WTC11 (cell line): ENCODE data around the gene SNX20. TPM values are rescaled to one million over a fixed set of nuclear protein-coding genes. Genes with fewer than 3 reads are reported as not detected.

ENCODE experiments used
- ATAC-seq: fragments of 200-7000 bp; cut with Tn5 transposase; 2 replicates; pipeline ENCODE4 v1.10.0; 2021; ENCODE audit warnings: mild to moderate bottlenecking, moderate library complexity
- CTCF ChIA-PET: fragments of 300-600 bp; sonication (Branson Sonifier 250); formaldehyde crosslinking; loops from one replicate; lab custom pipeline; 2021; ENCODE audit warnings: antibody characterized with exemption; lab: Charles Lee
- POLR2A ChIA-PET: fragments of 350-600 bp; sonication (Branson Sonifier 250); formaldehyde crosslinking; loops from one replicate; lab custom pipeline; 2021; ENCODE audit warnings: antibody characterized with exemption; lab: Charles Lee
- DNase-seq: peaks from one replicate; pipeline ENCODE4 v3.0.0; 2021; ENCODE audit warnings: low spot score
- H3K27ac Mint-ChIP-seq: 2 replicates; pipeline ENCODE4 v1.8.0; 2021; ENCODE audit warnings: mixed read lengths
- H3K27me3 Mint-ChIP-seq: 2 replicates; pipeline ENCODE4 v1.8.0; 2021; ENCODE audit warnings: low read depth, mild to moderate bottlenecking, moderate library complexity, mixed read lengths
- H3K36me3 Mint-ChIP-seq: 2 replicates; pipeline ENCODE4 v1.8.0; 2021; ENCODE audit warnings: mixed read lengths
- H3K4me1 Mint-ChIP-seq: 2 replicates; pipeline ENCODE4 v1.8.0; 2022; ENCODE audit warnings: mixed read lengths
- H3K4me3 Mint-ChIP-seq: 2 replicates; pipeline ENCODE4 v1.8.0; 2021; ENCODE audit warnings: mild to moderate bottlenecking, moderate library complexity, mixed read lengths
- H3K9me3 Mint-ChIP-seq: 2 replicates; pipeline ENCODE4 v1.8.0; 2021; ENCODE audit warnings: mixed read lengths
- CBFB ChIP-seq: sonication (generic); formaldehyde crosslinking; IDR thresholded peaks from 2 replicates; pipeline ENCODE4 v1.8.1; 2022; ENCODE audit warnings: mild to moderate bottlenecking, low read depth, missing genetic modification reagents
- ESRRA ChIP-seq: sonication (generic); formaldehyde crosslinking; IDR thresholded peaks from 2 replicates; pipeline ENCODE4 v1.8.1; 2022; ENCODE audit warnings: mild to moderate bottlenecking, missing genetic modification reagents, borderline replicate concordance
- FOXP4 ChIP-seq: sonication (generic); formaldehyde crosslinking; IDR thresholded peaks from 2 replicates; pipeline ENCODE4 v1.8.0; 2022; ENCODE audit warnings: mild to moderate bottlenecking, missing genetic modification reagents
- GRHL2 ChIP-seq: fragments of 250-450 bp; sonication (Bioruptor Pico); IDR thresholded peaks from 2 replicates; pipeline ENCODE4 v1.8.0; 2022; ENCODE audit warnings: mild to moderate bottlenecking, moderate library complexity; ENCODE audit not compliant: insufficient replicate concordance, severe bottlenecking
- MAX ChIP-seq: sonication (generic); formaldehyde crosslinking; IDR thresholded peaks from 2 replicates; pipeline ENCODE4 v1.8.0; 2022; ENCODE audit warnings: mild to moderate bottlenecking, missing genetic modification reagents
- NR1H2 ChIP-seq: sonication (generic); formaldehyde crosslinking; IDR thresholded peaks from 2 replicates; pipeline ENCODE4 v1.9.0; 2021; ENCODE audit warnings: mild to moderate bottlenecking, moderate library complexity, missing genetic modification reagents
- RORB ChIP-seq: fragments of 250-450 bp; sonication (Bioruptor Pico); IDR thresholded peaks from 2 replicates; pipeline ENCODE4 v1.9.0; 2021; ENCODE audit warnings: mild to moderate bottlenecking
- SMAD3 ChIP-seq: sonication (generic); formaldehyde crosslinking; IDR thresholded peaks from 2 replicates; pipeline ENCODE4 v1.8.0; 2022; ENCODE audit warnings: missing genetic modification reagents, mild to moderate bottlenecking, borderline replicate concordance
- SP1 ChIP-seq: sonication (generic); formaldehyde crosslinking; conservative IDR thresholded peaks from 2 replicates; pipeline ENCODE4 v1.8.1; 2022; ENCODE audit warnings: missing genetic modification reagents
- ZNF281 ChIP-seq: sonication (generic); formaldehyde crosslinking; IDR thresholded peaks from 2 replicates; pipeline ENCODE4 v1.8.0; 2023; ENCODE audit warnings: mild to moderate bottlenecking, missing genetic modification reagents
- ZNF512 ChIP-seq: sonication (generic); formaldehyde crosslinking; IDR thresholded peaks from 2 replicates; pipeline ENCODE4 v1.8.1; 2022; ENCODE audit warnings: missing genetic modification reagents, borderline replicate concordance
- total RNA-seq: library from RNA; stranded (reverse); gene quantifications from 3 replicates; pipeline ENCODE4 v1.2.3, GENCODE V29; 2021
- TF ChIP-seq, protein P1 (sequence below): sonication (generic); formaldehyde crosslinking; IDR thresholded peaks from 2 replicates; pipeline ENCODE4 v1.8.0; 2022; ENCODE audit warnings: mild to moderate bottlenecking, missing genetic modification reagents
- TF ChIP-seq, protein P2 (sequence below): sonication (generic); formaldehyde crosslinking; IDR thresholded peaks from 2 replicates; pipeline ENCODE4 v1.8.1; 2023; ENCODE audit warnings: mild to moderate bottlenecking, missing genetic modification reagents
- TF ChIP-seq, protein P3 (sequence below): fragments of 200-600 bp; IDR thresholded peaks from 2 replicates; pipeline ENCODE4 v1.8.0; 2022; ENCODE audit warnings: antibody characterized with exemption
- TF ChIP-seq, protein P4 (sequence below): fragments of 250-450 bp; sonication (Bioruptor Pico); conservative IDR thresholded peaks from 2 replicates; pipeline ENCODE4 v1.9.0; 2021; ENCODE audit warnings: mild to moderate bottlenecking
- TF ChIP-seq, protein P5 (sequence below): fragments of 250-450 bp; sonication (Bioruptor Pico); IDR thresholded peaks from 2 replicates; pipeline ENCODE4 v1.9.0; 2021; ENCODE audit warnings: mild to moderate bottlenecking, borderline replicate concordance

Gene SNX20
- total RNA-seq, 1 experiment from 2014 or later = not detected

GRCh38 chr16:50709061-50709684, 28.1 kb upstream of the SNX20 start:
- H3K4me3 Mint-ChIP-seq = no peak overlapping the region
- peaks cover 12% of the 10 kb centered on the region for H3K36me3 Mint-ChIP-seq
- ChIA-PET CTCF (interaction anchor here (0.6 kb wide), 2 partner anchors 36 to 340 kb away, joined by 3 to 8 read pairs; partner anchors contain the start of gene BRD7), POLR2A (no interaction called here)
- peaks cover 3% of the 10 kb centered on the region; the same call in 1 of the 2 replicates for H3K4me1 Mint-ChIP-seq
- no peak for DNase-seq
- ATAC-seq = no peak
- peaks cover 4% of the 10 kb centered on the region for H3K27me3 Mint-ChIP-seq
- H3K27ac Mint-ChIP-seq = no peak overlapping the region
- H3K9me3 Mint-ChIP-seq = peaks cover 16% of the 10 kb centered on the region
- TF ChIP-seq, protein P1, sequence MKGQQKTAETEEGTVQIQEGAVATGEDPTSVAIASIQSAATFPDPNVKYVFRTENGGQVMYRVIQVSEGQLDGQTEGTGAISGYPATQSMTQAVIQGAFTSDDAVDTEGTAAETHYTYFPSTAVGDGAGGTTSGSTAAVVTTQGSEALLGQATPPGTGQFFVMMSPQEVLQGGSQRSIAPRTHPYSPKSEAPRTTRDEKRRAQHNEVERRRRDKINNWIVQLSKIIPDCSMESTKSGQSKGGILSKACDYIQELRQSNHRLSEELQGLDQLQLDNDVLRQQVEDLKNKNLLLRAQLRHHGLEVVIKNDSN = no peak
- TF ChIP-seq, protein P2, sequence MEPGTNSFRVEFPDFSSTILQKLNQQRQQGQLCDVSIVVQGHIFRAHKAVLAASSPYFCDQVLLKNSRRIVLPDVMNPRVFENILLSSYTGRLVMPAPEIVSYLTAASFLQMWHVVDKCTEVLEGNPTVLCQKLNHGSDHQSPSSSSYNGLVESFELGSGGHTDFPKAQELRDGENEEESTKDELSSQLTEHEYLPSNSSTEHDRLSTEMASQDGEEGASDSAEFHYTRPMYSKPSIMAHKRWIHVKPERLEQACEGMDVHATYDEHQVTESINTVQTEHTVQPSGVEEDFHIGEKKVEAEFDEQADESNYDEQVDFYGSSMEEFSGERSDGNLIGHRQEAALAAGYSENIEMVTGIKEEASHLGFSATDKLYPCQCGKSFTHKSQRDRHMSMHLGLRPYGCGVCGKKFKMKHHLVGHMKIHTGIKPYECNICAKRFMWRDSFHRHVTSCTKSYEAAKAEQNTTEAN = no peak
- TF ChIP-seq, protein P3, sequence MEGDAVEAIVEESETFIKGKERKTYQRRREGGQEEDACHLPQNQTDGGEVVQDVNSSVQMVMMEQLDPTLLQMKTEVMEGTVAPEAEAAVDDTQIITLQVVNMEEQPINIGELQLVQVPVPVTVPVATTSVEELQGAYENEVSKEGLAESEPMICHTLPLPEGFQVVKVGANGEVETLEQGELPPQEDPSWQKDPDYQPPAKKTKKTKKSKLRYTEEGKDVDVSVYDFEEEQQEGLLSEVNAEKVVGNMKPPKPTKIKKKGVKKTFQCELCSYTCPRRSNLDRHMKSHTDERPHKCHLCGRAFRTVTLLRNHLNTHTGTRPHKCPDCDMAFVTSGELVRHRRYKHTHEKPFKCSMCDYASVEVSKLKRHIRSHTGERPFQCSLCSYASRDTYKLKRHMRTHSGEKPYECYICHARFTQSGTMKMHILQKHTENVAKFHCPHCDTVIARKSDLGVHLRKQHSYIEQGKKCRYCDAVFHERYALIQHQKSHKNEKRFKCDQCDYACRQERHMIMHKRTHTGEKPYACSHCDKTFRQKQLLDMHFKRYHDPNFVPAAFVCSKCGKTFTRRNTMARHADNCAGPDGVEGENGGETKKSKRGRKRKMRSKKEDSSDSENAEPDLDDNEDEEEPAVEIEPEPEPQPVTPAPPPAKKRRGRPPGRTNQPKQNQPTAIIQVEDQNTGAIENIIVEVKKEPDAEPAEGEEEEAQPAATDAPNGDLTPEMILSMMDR = no peak
- TF ChIP-seq SP1 (CRISPR knock-in tag) (no peak), ZNF281 (CRISPR knock-in tag) (no peak), RORB (CRISPR knock-in tag) (no peak), MAX (CRISPR knock-in tag) (no peak), ESRRA (no peak), SMAD3 (no peak), NR1H2 (CRISPR knock-in tag) (no peak), GRHL2 (CRISPR knock-in tag) (no peak), FOXP4 (CRISPR knock-in tag) (no peak), CBFB (CRISPR knock-in tag) (no peak), ZNF512 (CRISPR knock-in tag) (no peak)
- TF ChIP-seq, protein P4, sequence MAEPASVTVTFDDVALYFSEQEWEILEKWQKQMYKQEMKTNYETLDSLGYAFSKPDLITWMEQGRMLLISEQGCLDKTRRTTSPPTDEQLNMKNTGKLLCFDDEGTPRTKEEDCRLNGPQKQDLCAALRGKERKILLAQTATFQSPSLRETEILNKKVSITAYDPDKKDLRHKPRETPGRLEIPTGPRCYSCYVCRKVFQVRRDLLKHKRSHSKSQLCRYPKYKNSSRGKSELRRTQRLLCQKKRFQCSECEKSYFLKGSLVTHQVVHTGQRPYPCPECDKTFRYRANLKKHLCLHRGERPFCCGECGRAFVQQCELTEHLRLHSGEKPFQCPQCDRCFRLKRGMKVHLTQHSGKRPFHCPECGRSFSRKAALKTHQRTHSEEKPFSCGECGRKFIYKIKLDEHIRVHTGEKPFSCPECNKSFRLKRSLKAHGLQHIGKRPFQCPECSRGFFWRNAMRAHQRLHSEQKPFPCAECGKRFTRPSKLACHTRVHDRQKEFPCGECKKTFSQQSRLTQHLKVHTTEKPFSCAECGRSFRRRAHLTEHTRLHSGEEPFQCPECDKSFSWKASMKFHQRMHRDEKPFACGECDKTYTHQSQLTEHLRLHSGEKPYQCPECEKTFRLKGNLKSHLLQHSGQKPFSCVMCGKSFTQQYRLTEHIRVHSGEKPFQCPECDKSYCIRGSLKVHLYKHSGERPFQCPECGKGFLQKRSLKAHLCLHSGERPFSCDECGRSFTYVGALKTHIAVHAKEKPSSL = no peak
- TF ChIP-seq, protein P5, sequence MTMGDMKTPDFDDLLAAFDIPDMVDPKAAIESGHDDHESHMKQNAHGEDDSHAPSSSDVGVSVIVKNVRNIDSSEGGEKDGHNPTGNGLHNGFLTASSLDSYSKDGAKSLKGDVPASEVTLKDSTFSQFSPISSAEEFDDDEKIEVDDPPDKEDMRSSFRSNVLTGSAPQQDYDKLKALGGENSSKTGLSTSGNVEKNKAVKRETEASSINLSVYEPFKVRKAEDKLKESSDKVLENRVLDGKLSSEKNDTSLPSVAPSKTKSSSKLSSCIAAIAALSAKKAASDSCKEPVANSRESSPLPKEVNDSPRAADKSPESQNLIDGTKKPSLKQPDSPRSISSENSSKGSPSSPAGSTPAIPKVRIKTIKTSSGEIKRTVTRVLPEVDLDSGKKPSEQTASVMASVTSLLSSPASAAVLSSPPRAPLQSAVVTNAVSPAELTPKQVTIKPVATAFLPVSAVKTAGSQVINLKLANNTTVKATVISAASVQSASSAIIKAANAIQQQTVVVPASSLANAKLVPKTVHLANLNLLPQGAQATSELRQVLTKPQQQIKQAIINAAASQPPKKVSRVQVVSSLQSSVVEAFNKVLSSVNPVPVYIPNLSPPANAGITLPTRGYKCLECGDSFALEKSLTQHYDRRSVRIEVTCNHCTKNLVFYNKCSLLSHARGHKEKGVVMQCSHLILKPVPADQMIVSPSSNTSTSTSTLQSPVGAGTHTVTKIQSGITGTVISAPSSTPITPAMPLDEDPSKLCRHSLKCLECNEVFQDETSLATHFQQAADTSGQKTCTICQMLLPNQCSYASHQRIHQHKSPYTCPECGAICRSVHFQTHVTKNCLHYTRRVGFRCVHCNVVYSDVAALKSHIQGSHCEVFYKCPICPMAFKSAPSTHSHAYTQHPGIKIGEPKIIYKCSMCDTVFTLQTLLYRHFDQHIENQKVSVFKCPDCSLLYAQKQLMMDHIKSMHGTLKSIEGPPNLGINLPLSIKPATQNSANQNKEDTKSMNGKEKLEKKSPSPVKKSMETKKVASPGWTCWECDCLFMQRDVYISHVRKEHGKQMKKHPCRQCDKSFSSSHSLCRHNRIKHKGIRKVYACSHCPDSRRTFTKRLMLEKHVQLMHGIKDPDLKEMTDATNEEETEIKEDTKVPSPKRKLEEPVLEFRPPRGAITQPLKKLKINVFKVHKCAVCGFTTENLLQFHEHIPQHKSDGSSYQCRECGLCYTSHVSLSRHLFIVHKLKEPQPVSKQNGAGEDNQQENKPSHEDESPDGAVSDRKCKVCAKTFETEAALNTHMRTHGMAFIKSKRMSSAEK (CRISPR knock-in tag) = no peak
